Measurements from ENCODE around the gene KRTAP10-7.

DNA sequence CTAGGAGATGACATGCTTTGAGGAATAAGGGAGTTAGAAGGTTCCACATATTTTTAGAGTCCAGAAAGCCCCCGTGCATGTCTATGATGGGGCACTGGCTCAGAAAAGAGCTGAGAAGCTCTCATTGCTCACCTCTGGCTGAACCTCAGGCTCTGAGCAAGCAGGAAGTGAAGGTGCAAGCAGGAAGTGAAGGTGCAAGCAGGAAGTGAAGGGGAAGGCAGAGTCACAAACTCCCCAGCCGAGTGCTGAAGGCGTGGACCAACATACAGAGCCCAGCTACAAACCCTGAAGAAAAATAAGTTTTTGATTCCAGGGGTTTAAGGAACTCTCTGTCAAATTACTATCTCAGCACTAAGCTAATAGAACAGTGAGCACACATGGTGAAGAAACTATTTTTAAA is 18.5 kb downstream of the KRTAP10-7 start:
- TF ChIP-seq POLR2AphosphoS5 (IDR thresholded peaks at IDR 0.05): no peak
- TF ChIP-seq, protein P1, sequence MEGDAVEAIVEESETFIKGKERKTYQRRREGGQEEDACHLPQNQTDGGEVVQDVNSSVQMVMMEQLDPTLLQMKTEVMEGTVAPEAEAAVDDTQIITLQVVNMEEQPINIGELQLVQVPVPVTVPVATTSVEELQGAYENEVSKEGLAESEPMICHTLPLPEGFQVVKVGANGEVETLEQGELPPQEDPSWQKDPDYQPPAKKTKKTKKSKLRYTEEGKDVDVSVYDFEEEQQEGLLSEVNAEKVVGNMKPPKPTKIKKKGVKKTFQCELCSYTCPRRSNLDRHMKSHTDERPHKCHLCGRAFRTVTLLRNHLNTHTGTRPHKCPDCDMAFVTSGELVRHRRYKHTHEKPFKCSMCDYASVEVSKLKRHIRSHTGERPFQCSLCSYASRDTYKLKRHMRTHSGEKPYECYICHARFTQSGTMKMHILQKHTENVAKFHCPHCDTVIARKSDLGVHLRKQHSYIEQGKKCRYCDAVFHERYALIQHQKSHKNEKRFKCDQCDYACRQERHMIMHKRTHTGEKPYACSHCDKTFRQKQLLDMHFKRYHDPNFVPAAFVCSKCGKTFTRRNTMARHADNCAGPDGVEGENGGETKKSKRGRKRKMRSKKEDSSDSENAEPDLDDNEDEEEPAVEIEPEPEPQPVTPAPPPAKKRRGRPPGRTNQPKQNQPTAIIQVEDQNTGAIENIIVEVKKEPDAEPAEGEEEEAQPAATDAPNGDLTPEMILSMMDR (IDR thresholded peaks at IDR 0.05): no peak
- no peak for TF ChIP-seq EP300 (IDR thresholded peaks at IDR 0.05)
